Psoas muscle (tissue), 8 donors: ENCODE measurements around the gene DISC1. TPM values are rescaled to one million over a fixed set of nuclear protein-coding genes. Genes with fewer than 3 reads are reported as not detected.
A peak's percentile ranks its signal among the peaks of the same experiment; 100 is the strongest.

ENCODE experiments used
- ATAC-seq, 4 donors: fragments of 200-7000 bp; cut with Tn5 transposase; one replicate each; pipeline ENCODE4 v1.9.1; 2020; ENCODE audit warnings: moderate library complexity in 3 of 4, mild to moderate bottlenecking in 2 of 4
- DNase-seq, 2 donors: peaks; one replicate each; pipeline ENCODE4 v3.0.0-alpha.2; 2020
- H3K27ac ChIP-seq: fragments of 200-600 bp; one replicate; pipeline ENCODE4 v1.8.0; 2022
- H3K27me3 ChIP-seq, 3 donors: fragments of 200-600 bp in 1 of 3; one replicate each; pipeline versions ENCODE4 v1.6.1 to v1.8.0; 2013 to 2022; ENCODE audit warnings: low read length in 2 of 3, mild to moderate bottlenecking in 2 of 3, moderate library complexity in 1 of 3; ENCODE audit not compliant: insufficient read depth in 3 of 3
- H3K36me3 ChIP-seq, 2 donors: fragments of 200-600 bp in 1 of 2; one replicate each; pipeline versions ENCODE4 v1.6.1 to v1.8.0; 2013 to 2022; ENCODE audit warnings: low read depth in 1 of 2, mild to moderate bottlenecking in 1 of 2, moderate library complexity in 1 of 2; ENCODE audit not compliant: insufficient read depth in 1 of 2
- H3K4me1 ChIP-seq: fragments of 200-600 bp; one replicate; pipeline ENCODE4 v1.8.0; 2022
- H3K4me3 ChIP-seq: fragments of 200-600 bp; one replicate; pipeline ENCODE4 v1.8.0; 2022; ENCODE audit warnings: mild to moderate bottlenecking
- H3K9me3 ChIP-seq: fragments of 200-600 bp; one replicate; pipeline ENCODE4 v1.8.0; 2022
- WGBS, 3 donors: extraction: QIAGEN DNeasy Blood & Tissue Kit; methylation state at CpG; one replicate each; pipeline versions ENCODE4 v1.1.6 to v1.1.7; 2013; 5-methylcytosine and 5-hydroxymethylcytosine counted together
- intact Hi-C, 2 donors: fragments of 100-400 bp; cut with DNase I; formaldehyde crosslinking; loops; one replicate each; pipeline versions ENCODE4 v1.11.0 to v1.14.2; 2022
- polyA plus RNA-seq, 3 donors: library from polyadenylated mRNA; stranded (reverse); fragments of 200-250 nt; gene quantifications; one replicate each; pipeline ENCODE4 v1.2.3, GENCODE V29; 2013
- total RNA-seq, 4 donors: library from RNA; stranded (reverse); fragmentation: NEBNext Ultra II Directional in 2 of 4; extraction: Animal tissue kit (Norgen Biotek cat#: 25700) in 2 of 4; gene quantifications; one replicate each; pipeline versions ENCODE4 v1.2.1 to v1.2.4, GENCODE V29; 2021 to 2023
- TF ChIP-seq, protein P1 (sequence below): fragments of 200-600 bp; IDR thresholded peaks from one replicate; pipeline ENCODE4 v1.8.0; 2022; ENCODE audit warnings: antibody characterized with exemption
- donor health status: healthy with polysubstance abuse.
- donor health status: DM: no; HTN: no; CAD: no; lungs with moderate emphysema.
- donor health status: Bipolar disorder and iron deficiency.
- donor health status: healthy.
- donor health status: DM: yes; HTN: yes; CAD: no.
- donor health status: DM: no; HTN: no; CAD: no.
- donor health status: DM: no; HTN: no; CAD: no.
- donor health status: DM: yes; HTN: yes; CAD: no.

Gene DISC1
- total and polyA plus RNA-seq, 7 donors: 0.35 to 2.8 (median 1.6) TPM

DNA sequence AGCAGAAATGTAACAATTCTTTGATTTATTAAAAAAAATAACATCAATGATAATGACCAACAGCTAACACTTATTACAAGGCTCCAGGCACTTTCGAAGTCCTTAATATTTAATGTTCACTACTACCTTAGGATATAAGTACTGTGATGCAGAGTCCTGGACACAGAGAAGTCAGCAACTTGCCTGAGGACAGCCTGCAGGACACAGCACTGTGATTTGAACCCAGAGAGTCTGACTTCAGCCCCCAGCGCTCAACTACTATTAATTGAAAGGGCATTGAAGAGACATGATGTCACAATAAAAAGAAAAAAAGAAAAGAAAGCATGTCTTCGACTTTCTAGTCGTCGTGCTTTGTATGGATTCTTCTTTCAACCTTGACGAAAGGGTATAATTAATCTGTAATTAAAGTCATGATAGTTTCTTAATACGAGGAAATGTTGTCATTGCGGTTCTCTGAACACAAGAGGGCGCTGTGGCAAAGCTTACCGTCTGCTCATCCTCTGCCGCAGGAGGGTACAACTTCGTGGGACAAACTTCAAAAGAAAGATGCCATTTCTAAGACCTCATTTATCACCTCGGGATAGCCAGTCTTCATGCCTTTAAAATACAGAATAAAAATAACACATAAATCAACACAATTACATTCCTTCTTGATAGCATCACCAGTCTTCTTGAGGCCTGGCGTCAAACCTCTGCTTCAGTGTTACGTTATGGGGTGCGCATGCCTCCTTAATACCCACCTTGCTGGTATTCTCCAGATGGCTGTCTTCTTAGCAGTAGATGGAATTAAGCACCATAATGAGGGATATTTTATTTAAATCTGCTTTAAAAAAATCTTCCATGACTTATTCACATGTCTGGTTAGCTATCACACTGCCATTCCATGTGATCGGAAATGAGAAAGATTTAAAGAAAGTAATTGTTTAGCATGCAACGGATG, 240.1 kb downstream of the DISC1 start:
- Histone ChIP-seq H3K9me3 (no peaks in the 10 kb centered on the region), H3K4me3 (no peak overlapping the region), H3K36me3 (no peaks in the 10 kb centered on the region), H3K27me3 (no peaks in the 10 kb centered on the region), H3K27ac (no peak overlapping the region), H3K4me1 (peaks cover 9% of the 10 kb centered on the region)
- 31 to 37% (median 32%) methylated on average over 18 of the region's 18 CpGs for WGBS, 3 donors
- ATAC-seq (peak in 3 of 4 donors; percentile 43 to 68 (median 62)), DNase-seq (no peak)
- TF ChIP-seq, protein P1, sequence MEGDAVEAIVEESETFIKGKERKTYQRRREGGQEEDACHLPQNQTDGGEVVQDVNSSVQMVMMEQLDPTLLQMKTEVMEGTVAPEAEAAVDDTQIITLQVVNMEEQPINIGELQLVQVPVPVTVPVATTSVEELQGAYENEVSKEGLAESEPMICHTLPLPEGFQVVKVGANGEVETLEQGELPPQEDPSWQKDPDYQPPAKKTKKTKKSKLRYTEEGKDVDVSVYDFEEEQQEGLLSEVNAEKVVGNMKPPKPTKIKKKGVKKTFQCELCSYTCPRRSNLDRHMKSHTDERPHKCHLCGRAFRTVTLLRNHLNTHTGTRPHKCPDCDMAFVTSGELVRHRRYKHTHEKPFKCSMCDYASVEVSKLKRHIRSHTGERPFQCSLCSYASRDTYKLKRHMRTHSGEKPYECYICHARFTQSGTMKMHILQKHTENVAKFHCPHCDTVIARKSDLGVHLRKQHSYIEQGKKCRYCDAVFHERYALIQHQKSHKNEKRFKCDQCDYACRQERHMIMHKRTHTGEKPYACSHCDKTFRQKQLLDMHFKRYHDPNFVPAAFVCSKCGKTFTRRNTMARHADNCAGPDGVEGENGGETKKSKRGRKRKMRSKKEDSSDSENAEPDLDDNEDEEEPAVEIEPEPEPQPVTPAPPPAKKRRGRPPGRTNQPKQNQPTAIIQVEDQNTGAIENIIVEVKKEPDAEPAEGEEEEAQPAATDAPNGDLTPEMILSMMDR: peak; percentile 88
- intact Hi-C loops: loop anchor here (2.0 to 10.0 kb wide), 6 partner anchors 441 to 1376 kb away; no protein-coding TSS in a partner anchor

DNA sequence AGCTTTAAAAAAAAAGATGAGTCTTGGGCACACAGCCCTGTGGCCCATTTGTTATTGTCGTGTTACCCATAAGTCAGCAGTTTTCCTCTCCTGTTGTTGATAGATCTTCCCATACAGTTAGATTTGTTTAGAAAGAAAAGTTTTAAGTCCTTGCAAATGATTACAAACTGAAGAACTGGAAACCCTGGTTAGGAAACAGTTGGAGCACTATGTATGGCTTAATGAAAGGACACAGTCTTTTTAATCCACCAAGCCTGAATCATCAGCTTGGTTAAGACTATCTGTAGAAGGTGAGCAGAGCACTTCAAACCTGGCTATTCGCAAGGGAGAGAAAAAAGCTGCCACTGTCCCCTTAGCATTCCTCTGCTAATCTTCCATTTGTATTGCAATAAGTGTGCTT, 241.0 kb downstream of the DISC1 start:
- 41 to 53% (median 45%) methylated on average over 2 of the region's 2 CpGs for WGBS, 3 donors

DNA sequence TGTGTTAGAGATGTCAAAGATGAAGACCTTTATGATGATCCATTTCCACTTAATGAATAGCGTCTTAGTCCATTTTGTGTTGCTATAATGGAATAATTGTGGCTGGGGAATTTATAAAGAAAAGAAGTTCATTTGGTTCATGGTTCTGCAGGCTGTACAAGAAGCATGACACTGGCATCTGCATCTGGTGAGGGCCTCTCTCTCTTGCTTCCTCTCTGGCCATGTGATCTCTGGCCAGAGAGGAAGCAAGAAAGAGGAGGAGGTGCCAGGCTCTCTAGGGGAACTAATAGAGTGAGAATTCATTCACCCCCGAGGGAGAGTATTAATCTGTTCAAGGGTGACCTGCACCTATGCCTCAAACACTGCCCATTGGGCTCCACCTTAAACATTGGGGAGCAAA, 242.8 kb downstream of the DISC1 start:
- H3K4me1 ChIP-seq: no peaks in the 10 kb centered on the region
- H3K4me3 ChIP-seq: no peak overlapping the region
- H3K27ac ChIP-seq: no peak overlapping the region
- no peak for ATAC-seq
- WGBS, 3 donors: 79 to 93% (median 81%) methylated on average over 2 of the region's 2 CpGs
- intact Hi-C loops: loop anchor here (5.0 to 10.0 kb wide), 4 partner anchors 438 to 1373 kb away; no protein-coding TSS in a partner anchor
- no peaks in the 10 kb centered on the region for H3K9me3 ChIP-seq
- DNase-seq: no peak
- no peaks in the 10 kb centered on the region for H3K27me3 ChIP-seq
- H3K36me3 ChIP-seq: no peaks in the 10 kb centered on the region
- TF ChIP-seq, protein P1: no peak

More for the DNA sequence above, 241.0 kb downstream of the DISC1 start:
- H3K27ac ChIP-seq: no peak overlapping the region
- H3K4me1 ChIP-seq: peaks cover 1% of the 10 kb centered on the region
- H3K4me3 ChIP-seq: no peak overlapping the region
- no peaks in the 10 kb centered on the region for H3K27me3 ChIP-seq
- intact Hi-C loops: loop anchor here (2.0 to 10.0 kb wide), 6 partner anchors 440 to 1375 kb away; no protein-coding TSS in a partner anchor
- H3K9me3 ChIP-seq: no peaks in the 10 kb centered on the region
- TF ChIP-seq, protein P1: no peak
- DNase-seq: no peak
- ATAC-seq: no peak
- no peaks in the 10 kb centered on the region for H3K36me3 ChIP-seq

DNA sequence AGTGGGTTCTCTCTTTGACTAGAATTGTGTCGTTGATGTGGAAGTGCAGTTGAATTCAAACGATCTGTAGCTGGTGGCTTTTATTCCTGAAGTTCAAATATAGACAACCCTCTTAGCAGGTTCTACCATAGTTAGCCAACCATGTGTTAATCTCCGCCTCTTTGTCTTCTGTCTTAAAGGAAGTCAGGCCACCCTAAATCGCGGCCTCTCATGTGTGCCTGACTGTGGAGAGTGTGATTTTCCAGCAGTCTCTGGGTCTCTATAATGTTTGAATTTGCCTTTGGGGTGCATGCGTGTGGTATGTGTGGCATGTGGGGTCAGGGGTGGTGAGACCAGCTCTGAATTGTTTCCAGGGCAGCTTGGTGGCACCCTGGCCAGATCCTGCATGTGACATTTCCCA, 244.9 kb downstream of the DISC1 start:
- Histone ChIP-seq H3K27ac (no peak overlapping the region), H3K36me3 (no peaks in the 10 kb centered on the region), H3K27me3 (no peaks in the 10 kb centered on the region), H3K4me1 (no peaks in the 10 kb centered on the region), H3K9me3 (no peaks in the 10 kb centered on the region), H3K4me3 (no peak overlapping the region)
- ATAC-seq (no peak), DNase-seq (no peak)
- TF ChIP-seq, protein P1: no peak
- intact Hi-C loops: no loop called here
- WGBS, 3 donors: 95 to 96% (median 96%) methylated on average over 6 of the region's 6 CpGs
